Left lobe of liver (tissue), 2 donors: ENCODE measurements around the gene RAF1. TPM values are rescaled to one million over a fixed set of nuclear protein-coding genes. Genes with fewer than 3 reads are reported as not detected.
"Not testable (repeated sequence)": the region's sequence is repeated elsewhere in the genome, so short reads cannot be mapped to it uniquely, and the experiment has no call there.

ENCODE experiments used
- ATAC-seq: fragments of 200-7000 bp; cut with Tn5 transposase; one replicate; pipeline ENCODE4 v1.9.1; 2020; ENCODE audit warnings: mild to moderate bottlenecking, moderate library complexity
- DNase-seq: peaks from one replicate; pipeline ENCODE4 v3.0.0-alpha.2; 2020; ENCODE audit warnings: low spot score
- total RNA-seq: library from RNA; stranded (reverse); gene quantifications from one replicate; pipeline ENCODE4 v1.2.1, GENCODE V29; 2021
- donor health status: DM: no; HTN: no; CAD: no; lungs with moderate emphysema.
- donor health status: DM: no; HTN: yes; CAD: no.

Gene RAF1
- total RNA-seq, 1 donor from 2014 or later = 54.6 TPM

DNA sequence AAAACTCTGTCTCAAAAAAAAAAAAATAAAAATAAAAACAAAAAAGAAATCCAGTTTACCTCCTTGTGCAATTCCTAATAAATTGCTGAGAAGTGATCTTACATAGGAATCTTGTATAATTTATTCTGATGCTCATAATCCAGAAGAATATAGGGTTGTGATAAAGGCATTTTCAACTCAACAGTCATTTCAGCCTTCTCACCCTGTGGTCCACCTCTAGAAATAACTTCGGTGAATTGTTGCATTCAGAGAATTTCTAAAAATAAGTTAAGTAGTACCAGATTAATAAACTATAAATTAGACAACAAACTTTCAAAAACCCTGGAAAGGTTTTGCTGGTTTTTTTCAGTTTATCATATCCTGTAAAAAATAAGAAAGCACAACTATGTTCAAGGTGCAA lies 20.2 kb downstream of the RAF1 start:
- no peak for ATAC-seq
- no peak for DNase-seq

DNA sequence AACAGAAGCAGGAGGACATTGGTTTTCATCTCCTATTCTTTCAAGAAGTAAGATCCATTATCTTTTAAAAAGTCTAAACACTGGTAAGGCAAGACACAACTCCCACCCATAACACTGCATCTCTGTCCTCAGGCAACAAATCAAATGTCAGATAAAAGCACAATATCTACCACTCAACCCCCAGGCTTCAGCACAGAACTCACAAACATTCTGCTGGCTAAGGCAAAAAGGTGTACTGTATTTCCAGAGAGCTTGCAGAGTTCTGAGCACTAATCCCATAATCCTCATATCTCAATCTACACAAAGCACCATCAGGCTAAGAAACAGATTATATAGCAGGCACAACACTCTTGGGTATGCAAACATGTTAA lies 20.9 kb downstream of the RAF1 start:
- DNase-seq (no peak), ATAC-seq (no peak)

GRCh38 chr3:12640853-12641252 lies 23.1 kb downstream of the RAF1 start:
- not testable (repeated sequence) for DNase-seq, ATAC-seq

DNA sequence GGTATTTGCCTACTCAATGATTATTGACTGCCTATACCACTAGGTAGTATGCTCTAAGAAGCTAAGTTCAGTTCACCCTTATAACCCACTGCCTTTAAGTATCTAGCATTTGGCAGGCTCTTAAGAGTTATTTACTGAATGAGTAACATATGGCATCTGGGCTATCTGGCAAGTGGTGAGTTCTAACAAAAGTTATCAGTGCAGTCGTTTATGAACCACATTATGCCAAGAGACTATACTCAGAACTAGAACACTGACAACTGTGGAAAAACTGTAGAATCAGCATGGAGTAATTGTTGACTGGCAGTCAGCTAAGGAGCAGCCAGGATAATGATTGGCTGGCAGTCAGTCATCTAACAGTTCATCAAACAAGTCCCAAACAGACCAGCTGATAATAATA lies 25.8 kb downstream of the RAF1 start:
- ATAC-seq (peak; percentile 55), DNase-seq (no peak)

DNA sequence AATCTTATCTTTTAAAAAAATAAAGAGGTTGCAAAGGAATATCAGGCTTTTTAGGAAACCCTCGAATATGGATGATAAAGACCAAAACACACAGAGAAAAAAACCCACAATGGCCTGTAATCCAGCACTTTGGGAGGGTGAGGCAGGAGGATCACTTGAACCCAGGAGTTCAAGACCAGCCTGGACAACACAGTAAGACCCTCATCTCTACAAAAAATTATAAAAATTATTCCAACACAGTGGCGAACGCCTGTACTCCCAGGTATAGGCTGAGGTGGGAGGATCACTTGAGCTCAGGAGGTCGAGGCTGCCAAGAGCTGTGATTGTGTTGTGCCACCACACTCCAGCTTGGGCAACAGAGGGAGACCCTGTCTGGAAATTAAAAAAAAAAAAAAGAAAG lies 30.8 kb downstream of the RAF1 start:
- DNase-seq (no peak), ATAC-seq (no peak)

- no peak for DNase-seq
- no peak for ATAC-seq
These were observed 31.4 kb downstream of the RAF1 start for GRCh38 chr3:12632523-12632922.

DNA sequence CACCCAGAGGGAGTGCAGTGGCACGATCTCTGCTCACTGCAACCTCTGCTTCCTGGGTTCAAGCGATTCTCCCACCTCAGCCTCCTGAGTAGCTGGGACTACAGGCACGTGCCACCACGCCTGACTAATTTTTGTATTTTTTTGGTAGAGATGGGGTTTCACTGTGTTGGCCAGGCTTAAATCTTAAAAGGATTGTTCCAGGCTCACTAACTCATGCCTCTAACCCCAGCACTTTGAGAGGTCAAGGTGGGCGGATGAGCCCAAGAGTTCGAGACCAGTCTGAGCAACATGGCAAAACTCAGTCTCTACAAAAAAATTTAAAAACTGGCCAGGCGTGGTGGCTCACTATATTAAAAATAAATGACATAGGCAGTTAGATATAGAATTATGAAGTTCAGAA lies 33.1 kb downstream of the RAF1 start:
- not testable (repeated sequence) for DNase-seq, ATAC-seq

- ATAC-seq (no peak), DNase-seq (no peak)
These were observed 33.6 kb downstream of the RAF1 start for GRCh38 chr3:12630292-12630691.

- peak; percentile 68 for DNase-seq
- peak; percentile 86 for ATAC-seq
These were observed 34.4 kb downstream of the RAF1 start for GRCh38 chr3:12629560-12629959.

DNA sequence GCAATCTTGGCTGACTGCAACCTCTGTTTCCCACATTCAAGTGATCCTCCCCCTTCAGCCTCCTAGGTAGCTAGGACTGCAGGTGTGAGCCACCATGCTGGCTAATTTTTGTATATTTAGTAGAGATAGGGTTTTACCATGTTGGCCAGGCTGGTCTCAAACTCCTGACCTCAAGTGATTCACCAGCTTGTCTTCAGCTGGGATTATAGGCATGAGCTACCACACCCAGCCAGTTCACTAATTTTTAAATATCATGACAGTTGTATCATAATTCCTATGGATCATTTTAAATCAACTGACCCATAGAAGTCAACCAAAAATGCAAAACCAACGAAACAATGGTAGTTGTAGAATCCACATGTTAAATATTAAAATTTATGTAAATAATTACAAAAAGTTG lies 35.1 kb downstream of the RAF1 start:
- ATAC-seq = no peak
- DNase-seq = no peak

DNA sequence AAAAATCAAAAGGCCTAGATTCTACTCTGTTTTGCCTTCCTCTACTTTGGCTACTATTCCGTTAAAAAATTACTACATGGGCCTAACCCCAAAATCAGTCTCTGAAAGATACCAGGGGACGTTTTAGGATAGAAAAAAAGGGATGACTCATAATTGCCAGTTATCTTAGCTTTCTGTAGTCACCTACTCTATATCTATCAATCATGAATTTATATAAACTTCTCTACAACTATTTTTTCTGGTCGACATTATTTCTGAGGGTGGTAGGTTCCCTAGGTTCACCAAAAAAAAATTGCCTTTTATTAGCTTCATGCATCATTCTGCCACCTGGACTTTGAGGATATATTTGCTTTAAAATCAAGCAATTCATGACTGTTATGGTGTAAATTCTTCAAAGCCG lies 36.5 kb downstream of the RAF1 start:
- no peak for DNase-seq
- ATAC-seq = no peak

GRCh38 chr3:12624964-12625363 lies 39.0 kb downstream of the RAF1 start:
- not testable (repeated sequence) for DNase-seq, ATAC-seq

DNA sequence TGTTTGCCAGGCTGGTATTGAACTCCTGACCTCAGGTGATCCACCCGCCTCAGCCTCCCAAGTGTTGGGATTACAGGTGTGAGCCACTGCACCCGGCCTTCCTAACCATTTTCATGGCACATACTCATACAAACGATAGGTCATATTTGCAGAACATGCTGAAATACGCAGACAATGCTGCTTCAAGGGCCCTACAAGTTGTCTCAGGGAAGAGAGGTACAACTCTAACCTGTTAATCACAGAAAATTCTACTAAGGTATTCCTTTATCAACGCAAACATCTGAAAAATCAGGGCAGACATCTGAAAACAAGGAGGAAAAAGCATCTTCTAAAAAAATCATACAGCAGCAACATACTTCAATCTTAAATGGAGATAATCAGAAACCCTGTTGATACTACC lies 39.9 kb downstream of the RAF1 start:
- ATAC-seq = peak; percentile 5
- no peak for DNase-seq

DNA sequence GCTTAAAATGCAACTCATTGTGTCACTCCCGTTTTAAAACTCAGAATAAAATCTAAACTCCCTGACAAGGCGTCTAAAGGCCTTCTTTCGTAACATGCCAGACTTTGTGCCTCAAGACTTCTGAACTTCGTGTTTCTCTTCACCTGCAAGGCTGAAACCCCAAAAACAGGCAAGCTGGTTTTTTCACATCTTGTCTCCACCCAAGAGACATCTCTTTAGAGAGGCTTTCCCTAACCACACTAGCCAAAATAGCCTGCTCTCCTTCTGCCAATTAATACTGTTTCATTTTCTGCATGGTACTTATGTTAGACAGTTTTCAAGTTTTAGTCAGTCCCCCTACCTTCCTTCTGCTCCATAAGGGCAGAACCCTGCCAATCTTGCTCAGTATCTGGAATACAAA lies 41.6 kb downstream of the RAF1 start:
- no peak for ATAC-seq
- DNase-seq = no peak

DNA sequence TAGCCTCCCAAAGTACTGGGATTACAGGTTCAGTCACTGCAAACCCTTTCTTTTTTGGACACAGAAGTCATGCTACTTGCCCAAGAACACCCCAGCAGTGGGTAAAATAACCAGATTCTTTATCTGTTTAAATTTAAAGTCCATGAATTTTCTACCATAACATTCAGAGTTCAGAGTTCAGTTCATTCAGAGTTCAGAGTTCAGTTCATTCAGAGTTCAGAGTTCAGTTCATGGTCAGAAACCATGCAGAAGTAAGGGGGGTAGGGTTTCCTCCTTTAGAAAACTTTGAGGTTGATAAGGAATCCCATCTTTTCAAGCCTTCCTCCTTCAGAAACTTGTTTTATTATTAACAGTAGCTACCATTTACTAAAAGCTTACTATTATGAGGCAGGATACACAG lies 43.2 kb downstream of the RAF1 start:
- DNase-seq = no peak
- peak; percentile 74 for ATAC-seq

- DNase-seq (no peak), ATAC-seq (no peak)
These were observed 43.6 kb downstream of the RAF1 start for GRCh38 chr3:12620305-12620704.

- no peak for ATAC-seq
- no peak for DNase-seq
These were observed 45.5 kb downstream of the RAF1 start for GRCh38 chr3:12618426-12618825.

DNA sequence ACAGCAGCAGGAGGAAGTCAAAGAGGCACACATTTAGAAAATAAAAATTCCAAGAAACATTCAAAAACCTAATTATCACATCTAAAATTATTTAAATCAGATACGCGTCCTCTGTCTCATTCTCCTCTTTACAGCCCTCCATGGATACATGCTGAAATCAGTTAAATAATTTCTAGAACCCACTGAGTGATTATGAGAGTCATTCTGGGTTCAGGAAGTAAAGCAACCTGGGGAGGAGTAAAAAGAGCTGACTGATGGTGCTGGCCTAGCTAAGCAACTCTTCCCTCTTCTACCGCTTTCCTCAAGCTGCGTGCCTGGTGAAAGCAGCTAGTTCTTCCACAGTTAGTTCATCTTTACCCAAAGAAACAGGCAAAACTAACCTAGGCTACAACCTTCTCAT lies 48.7 kb downstream of the RAF1 start:
- no peak for ATAC-seq
- DNase-seq = no peak

DNA sequence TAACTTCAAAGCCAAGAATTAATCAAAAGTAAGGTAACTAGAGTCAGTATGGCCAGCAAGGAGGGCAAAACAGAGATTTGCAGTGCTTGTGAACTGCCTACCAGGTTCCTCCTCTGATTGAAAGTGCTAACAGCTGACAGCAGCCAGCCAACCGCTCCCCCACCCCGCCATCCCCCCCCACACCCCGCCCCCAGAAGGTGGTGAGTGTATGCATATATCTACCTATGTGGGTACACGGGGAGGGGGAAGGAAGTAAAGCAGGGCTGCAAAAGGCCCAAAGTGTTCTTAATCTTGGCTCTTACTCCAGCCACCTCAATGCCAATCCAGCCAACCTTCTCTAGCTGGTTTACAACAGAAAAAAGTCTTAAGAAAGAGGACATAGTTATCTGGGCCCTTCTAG lies 50.7 kb downstream of the RAF1 start:
- DNase-seq (no peak), ATAC-seq (no peak)

DNA sequence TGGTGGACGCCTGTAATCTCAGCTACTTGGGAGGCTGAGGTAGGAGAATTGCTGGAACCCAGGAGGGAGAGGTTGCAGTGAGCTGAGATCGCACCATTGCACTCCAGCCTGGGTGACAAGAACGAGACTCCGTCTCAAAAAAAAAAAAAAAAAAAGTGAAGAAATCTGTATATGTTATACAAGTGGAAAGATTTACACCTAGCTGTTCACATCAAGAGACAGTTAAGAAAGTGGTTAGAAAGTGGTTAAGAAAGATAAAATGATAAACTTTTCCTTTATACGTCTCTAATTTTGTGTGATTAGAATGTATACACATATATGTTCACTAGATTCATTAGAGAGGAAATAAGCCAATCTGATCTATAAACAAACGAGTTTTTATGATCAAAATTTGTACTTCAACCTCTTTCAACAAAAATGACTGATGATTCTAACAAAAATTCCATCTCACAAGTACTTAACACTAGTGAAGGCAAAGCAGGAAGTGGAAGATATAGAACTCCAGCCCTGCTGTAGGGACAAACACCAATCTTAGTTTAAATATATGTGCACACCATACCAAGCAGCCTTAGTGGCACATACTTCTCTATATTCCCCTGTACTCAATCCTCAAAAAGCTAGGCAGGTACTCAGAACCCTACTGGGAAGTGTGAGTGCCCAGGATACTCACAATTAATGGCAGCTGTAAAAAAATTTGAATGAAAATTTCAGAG lies 51.2 kb downstream of the RAF1 start:
- ATAC-seq = no peak
- no peak for DNase-seq

GRCh38 chr3:12611117-12611516 lies 52.8 kb downstream of the RAF1 start:
- DNase-seq (no peak), ATAC-seq (no peak)

GRCh38 chr3:12608376-12608775 lies 55.5 kb downstream of the RAF1 start:
- no peak for DNase-seq
- no peak for ATAC-seq

DNA sequence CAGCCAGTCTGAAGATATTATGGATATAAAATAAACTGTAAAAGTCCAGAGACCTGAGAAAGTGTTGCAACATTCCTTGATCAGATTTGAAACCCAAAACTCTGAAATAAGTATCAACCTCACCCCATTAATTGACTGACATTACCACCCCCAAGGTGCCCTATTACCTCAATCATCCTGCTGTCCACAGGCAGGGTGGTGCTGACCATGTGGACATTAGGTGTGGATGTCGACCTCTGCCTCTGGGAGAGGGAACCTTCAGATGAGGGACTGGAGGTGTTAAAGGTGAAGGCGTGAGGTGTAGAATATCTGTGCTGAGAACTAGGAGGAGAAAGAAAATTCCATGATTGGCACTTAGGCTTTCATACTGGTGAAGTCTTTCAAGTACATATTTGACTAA lies 59.9 kb downstream of the RAF1 start:
- ATAC-seq (peak; percentile 57), DNase-seq (no peak)
